ENCODE data around the gene PHACTR4. TPM values are rescaled to one million over a fixed set of nuclear protein-coding genes. Genes with fewer than 3 reads are reported as not detected.

Gene PHACTR4
- total and polyA plus RNA-seq, 10 of the 15 experiments (the other 5 are each of a cell fraction or from before 2014, with no cell fraction given), result 8.9 to 34.2 (median 12.5) TPM

DNA sequence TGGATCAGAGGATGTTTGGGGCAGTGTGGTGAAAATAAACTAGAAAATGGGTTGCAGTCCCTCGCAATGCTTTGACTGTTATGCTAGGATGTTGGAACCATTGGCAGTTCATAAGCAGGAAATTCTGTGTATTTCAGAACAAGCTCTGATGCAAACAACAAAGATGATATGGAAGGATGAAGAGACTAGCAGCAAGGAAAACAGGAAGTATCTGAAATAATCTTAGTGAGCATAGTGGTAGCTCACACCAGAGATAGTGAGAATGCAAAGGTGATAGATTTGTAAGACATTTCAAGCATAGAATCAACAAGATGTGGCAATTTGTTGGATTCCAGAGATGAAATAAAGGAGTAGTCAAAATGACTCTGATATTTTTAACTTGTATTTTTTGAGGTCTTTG lies 125.2 kb downstream of the PHACTR4 start:
- no peak overlapping the region for H2AFZ ChIP-seq (ENCODE audit: control insufficient read depth, low read depth, low read length)
- intact Hi-C loops (cut with micrococcal nuclease; ENCODE audit: unreplicated experiment), result loop anchor here (10.0 kb wide), 1 partner anchor 540 kb away; the partner anchor contains the start of gene XKR8
- DNase-seq (ENCODE audit: low read depth, low spot score) (no peak), FAIRE-seq (no peak), ATAC-seq (no peak)
- no peak overlapping the region for H3K4me3 ChIP-seq
- peaks cover 4 to 9% of the 10 kb centered on the region in 2 experiments for H3K36me3 ChIP-seq (ENCODE audit: control insufficient read depth in 2 of 2, insufficient read depth in 2 of 2, low read length in 1 of 2)
- H3K9ac ChIP-seq (ENCODE audit: control insufficient read depth, insufficient read depth, low read length), result no peak overlapping the region
- H3K27me3 ChIP-seq (replicated peaks in 1 of 2; ENCODE audit: control insufficient read depth in 2 of 2, insufficient read depth in 2 of 2, low read length in 1 of 2), result no peaks in the 10 kb centered on the region
- H4K20me1 ChIP-seq (ENCODE audit: control insufficient read depth, insufficient read depth), result no peaks in the 10 kb centered on the region
- in situ Hi-C loops (cut with MboI), result no loop called here
- POLR2A ChIA-PET, result interaction anchor here (0.6 to 0.7 kb wide), 2 partner anchors 17 to 56 kb away, joined by 3 to 4 read pairs; no protein-coding TSS in a partner anchor
- WGBS (ENCODE audit: insufficient coverage, insufficient replicate concordance, low lambda C conversion rate, missing lambda C conversion rate), result 93% methylated on average over 1 of the region's 1 CpG
- RAD21 ChIA-PET (ENCODE audit: unreplicated experiment), result no interaction called here
- BruUV-seq (replicated peaks), result no TSS peak
- no peaks in the 10 kb centered on the region for H3K79me2 ChIP-seq (ENCODE audit: control insufficient read depth, insufficient read depth, low read length)
- H3K9me3 ChIP-seq (replicated peaks; ENCODE audit: control insufficient read depth, insufficient read depth, low read length), result no peaks in the 10 kb centered on the region
- no peaks in the 10 kb centered on the region for H3K4me1 ChIP-seq (ENCODE audit: control insufficient read depth, insufficient read depth, low read length)
- CTCF ChIA-PET, result interaction anchor here (0.6 to 1.0 kb wide), 2 partner anchors 135 to 938 kb away, joined by 3 to 4 read pairs; no protein-coding TSS in a partner anchor
- TF ChIP-seq ASH2L (IDR thresholded peaks at IDR 0.05; ENCODE audit: borderline replicate concordance, low read depth), result no peak
- no peak for TF ChIP-seq CBX5 (IDR thresholded peaks at IDR 0.05; ENCODE audit: low read depth)
- TF ChIP-seq ZNF622 (IDR thresholded peaks at IDR 0.05), result no peak
- TF ChIP-seq, protein P1, sequence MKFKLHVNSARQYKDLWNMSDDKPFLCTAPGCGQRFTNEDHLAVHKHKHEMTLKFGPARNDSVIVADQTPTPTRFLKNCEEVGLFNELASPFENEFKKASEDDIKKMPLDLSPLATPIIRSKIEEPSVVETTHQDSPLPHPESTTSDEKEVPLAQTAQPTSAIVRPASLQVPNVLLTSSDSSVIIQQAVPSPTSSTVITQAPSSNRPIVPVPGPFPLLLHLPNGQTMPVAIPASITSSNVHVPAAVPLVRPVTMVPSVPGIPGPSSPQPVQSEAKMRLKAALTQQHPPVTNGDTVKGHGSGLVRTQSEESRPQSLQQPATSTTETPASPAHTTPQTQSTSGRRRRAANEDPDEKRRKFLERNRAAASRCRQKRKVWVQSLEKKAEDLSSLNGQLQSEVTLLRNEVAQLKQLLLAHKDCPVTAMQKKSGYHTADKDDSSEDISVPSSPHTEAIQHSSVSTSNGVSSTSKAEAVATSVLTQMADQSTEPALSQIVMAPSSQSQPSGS (IDR thresholded peaks at IDR 0.05; ENCODE audit: low read length), result no peak
- TF ChIP-seq, protein P2, sequence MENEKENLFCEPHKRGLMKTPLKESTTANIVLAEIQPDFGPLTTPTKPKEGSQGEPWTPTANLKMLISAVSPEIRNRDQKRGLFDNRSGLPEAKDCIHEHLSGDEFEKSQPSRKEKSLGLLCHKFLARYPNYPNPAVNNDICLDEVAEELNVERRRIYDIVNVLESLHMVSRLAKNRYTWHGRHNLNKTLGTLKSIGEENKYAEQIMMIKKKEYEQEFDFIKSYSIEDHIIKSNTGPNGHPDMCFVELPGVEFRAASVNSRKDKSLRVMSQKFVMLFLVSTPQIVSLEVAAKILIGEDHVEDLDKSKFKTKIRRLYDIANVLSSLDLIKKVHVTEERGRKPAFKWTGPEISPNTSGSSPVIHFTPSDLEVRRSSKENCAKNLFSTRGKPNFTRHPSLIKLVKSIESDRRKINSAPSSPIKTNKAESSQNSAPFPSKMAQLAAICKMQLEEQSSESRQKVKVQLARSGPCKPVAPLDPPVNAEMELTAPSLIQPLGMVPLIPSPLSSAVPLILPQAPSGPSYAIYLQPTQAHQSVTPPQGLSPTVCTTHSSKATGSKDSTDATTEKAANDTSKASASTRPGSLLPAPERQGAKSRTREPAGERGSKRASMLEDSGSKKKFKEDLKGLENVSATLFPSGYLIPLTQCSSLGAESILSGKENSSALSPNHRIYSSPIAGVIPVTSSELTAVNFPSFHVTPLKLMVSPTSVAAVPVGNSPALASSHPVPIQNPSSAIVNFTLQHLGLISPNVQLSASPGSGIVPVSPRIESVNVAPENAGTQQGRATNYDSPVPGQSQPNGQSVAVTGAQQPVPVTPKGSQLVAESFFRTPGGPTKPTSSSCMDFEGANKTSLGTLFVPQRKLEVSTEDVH (IDR thresholded peaks at IDR 0.05; ENCODE audit: low read depth, partially characterized antibody), result no peak
- SMC1A ChIA-PET (ENCODE audit: uncharacterized antibody, unreplicated experiment), result interaction anchor here (1.0 kb wide), 1 partner anchor 13 kb away, joined by 3 read pairs; no protein-coding TSS in a partner anchor
- H3K4me2 ChIP-seq (ENCODE audit: control insufficient read depth, insufficient read depth), result no peak overlapping the region
- H3K27ac ChIP-seq (ENCODE audit: control insufficient read depth, insufficient read depth), result no peak overlapping the region
